ENCODE results near the gene SLAIN1. TPM values are rescaled to one million over a fixed set of nuclear protein-coding genes. Genes with fewer than 3 reads are reported as not detected.

SLAIN1 gene
- total RNA-seq, 1 experiment from 2014 or later, result 3.5 TPM

- Mint-ChIP-seq H3K4me3 (ENCODE audit: unreplicated experiment) (no peak overlapping the region), H3K36me3 (ENCODE audit: insufficient read depth, unreplicated experiment) (no peaks in the 10 kb centered on the region), H3K9me3 (ENCODE audit: unreplicated experiment) (no peaks in the 10 kb centered on the region), H3K4me1 (ENCODE audit: low read depth, unreplicated experiment) (no peaks in the 10 kb centered on the region), H3K27me3 (ENCODE audit: insufficient read depth, unreplicated experiment) (peaks cover 12% of the 10 kb centered on the region), H3K27ac (ENCODE audit: unreplicated experiment) (no peak overlapping the region)
- POLR2A ChIA-PET, result no interaction called here
- Histone ChIP-seq H3K4me1 (peaks cover 10% of the 10 kb centered on the region), H3K9me3 (no peaks in the 10 kb centered on the region), H3K27me3 (replicated peaks; ENCODE audit: control insufficient read depth, insufficient read depth, low read length) (no peaks in the 10 kb centered on the region), H3K36me3 (ENCODE audit: control insufficient read depth, insufficient read depth, low read length) (no peaks in the 10 kb centered on the region), H3K4me3 (ENCODE audit: low read depth, low read length) (no peak overlapping the region)
- TF ChIP-seq CTCF (IDR thresholded peaks at IDR 0.05; ENCODE audit: insufficient read depth in 1 of 2, low read depth in 1 of 2, low read length in 1 of 2, severe bottlenecking in 1 of 2, unreplicated experiment in 1 of 2), result no peak
- no TSS peak for BruUV-seq (replicated peaks)
- CTCF ChIA-PET, result no interaction called here
- intact Hi-C loops (cut with micrococcal nuclease; ENCODE audit: unreplicated experiment), result loop anchor here (2.0 to 5.0 kb wide), 2 partner anchors 31 to 936 kb away; no protein-coding TSS in a partner anchor
- DNase-seq, result no peak
These were observed 113.9 kb downstream of the SLAIN1 start for GRCh38 chr13:77811381-77811780.

GRCh38 chr13:77811981-77812380 is 114.5 kb downstream of the SLAIN1 start:
- Mint-ChIP-seq H3K27me3 (ENCODE audit: insufficient read depth, unreplicated experiment) (peaks cover 12% of the 10 kb centered on the region), H3K9me3 (ENCODE audit: unreplicated experiment) (no peaks in the 10 kb centered on the region), H3K36me3 (ENCODE audit: insufficient read depth, unreplicated experiment) (no peaks in the 10 kb centered on the region), H3K27ac (ENCODE audit: unreplicated experiment) (no peak overlapping the region), H3K4me3 (ENCODE audit: unreplicated experiment) (no peak overlapping the region), H3K4me1 (ENCODE audit: low read depth, unreplicated experiment) (no peaks in the 10 kb centered on the region)
- no TSS peak for BruUV-seq (replicated peaks)
- TF ChIP-seq CTCF (IDR thresholded peaks at IDR 0.05; ENCODE audit: insufficient read depth in 1 of 2, low read depth in 1 of 2, low read length in 1 of 2, severe bottlenecking in 1 of 2, unreplicated experiment in 1 of 2), result no peak
- CTCF ChIA-PET, result no interaction called here
- Histone ChIP-seq H3K4me1 (peaks cover 10% of the 10 kb centered on the region), H3K9me3 (no peaks in the 10 kb centered on the region), H3K4me3 (ENCODE audit: low read depth, low read length) (no peak overlapping the region), H3K27me3 (replicated peaks; ENCODE audit: control insufficient read depth, insufficient read depth, low read length) (no peaks in the 10 kb centered on the region), H3K36me3 (ENCODE audit: control insufficient read depth, insufficient read depth, low read length) (no peaks in the 10 kb centered on the region)
- DNase-seq, result no peak
- POLR2A ChIA-PET, result no interaction called here
- intact Hi-C loops (cut with micrococcal nuclease; ENCODE audit: unreplicated experiment), result loop anchor here (2.0 to 5.0 kb wide), 2 partner anchors 31 to 935 kb away; no protein-coding TSS in a partner anchor

Small RNA genes within 50 kb of the gene (microRNA-seq; reads per million reads assigned to microRNA genes)
- not detected for gene MIR3665

Other genes with a start within 250 kb of the SLAIN1 start
- 2.8 and 3.5 TPM in 2 replicates for gene SCEL, start 162.0 kb upstream of the SLAIN1 start, total RNA-seq (2022)
- gene EDNRB, start 221.1 kb downstream of the SLAIN1 start, total RNA-seq (2022), result 19.2 and 21.7 TPM in 2 replicates

Measured in Caco-2 (cell line).